Caco-2 (cell line): ENCODE measurements around the gene USP40. TPM values are rescaled to one million over a fixed set of nuclear protein-coding genes. Genes with fewer than 3 reads are reported as not detected.

ENCODE experiments used
- BruUV-seq: library from RNA; stranded (reverse); fragments of 400-500 nt; replicated peaks from 2 replicates; lab custom pipeline; 2021; lab: Mats Ljungman, UMichigan
- CTCF ChIA-PET: fragments of 300-600 bp; sonication (Branson Sonifier 250); formaldehyde crosslinking; loops from one replicate; lab custom pipeline; 2022; ENCODE audit warnings: antibody characterized with exemption; lab: Charles Lee
- POLR2A ChIA-PET: fragments of 300-600 bp; sonication (Branson Sonifier 250); formaldehyde crosslinking; loops from one replicate; lab custom pipeline; 2022; ENCODE audit warnings: antibody characterized with exemption; lab: Charles Lee
- DNase-seq, 2 experiments: peaks; one replicate each; pipeline versions ENCODE4 v3.0.0 to v3.0.0-alpha.2; 2020 to 2022
- H3K27me3 ChIP-seq: replicated peaks from 2 replicates; pipeline ENCODE4 v1.6.0; 2011; ENCODE audit warnings: low read length; ENCODE audit not compliant: control insufficient read depth, insufficient read depth
- H3K36me3 ChIP-seq: 2 replicates; pipeline ENCODE4 v1.5.1; 2011; ENCODE audit warnings: low read length; ENCODE audit not compliant: control insufficient read depth, insufficient read depth
- H3K4me1 ChIP-seq: fragments of 250-450 bp; sonication (Bioruptor Pico); 2 replicates; pipeline ENCODE4 v1.5.1; 2020; ENCODE audit warnings: mild to moderate bottlenecking
- H3K4me3 ChIP-seq: 2 replicates; pipeline ENCODE4 v1.5.1; 2011; ENCODE audit warnings: low read depth, mild to moderate bottlenecking, control low read depth, low read length
- H3K9me3 ChIP-seq: fragments of 250-450 bp; sonication (Bioruptor Pico); 2 replicates; pipeline ENCODE4 v1.5.1; 2020; ENCODE audit warnings: mild to moderate bottlenecking, moderate library complexity
- H3K27ac Mint-ChIP-seq: one replicate; pipeline ENCODE4 v1.8.0; 2022; ENCODE audit warnings: mixed read lengths; ENCODE audit not compliant: unreplicated experiment
- H3K27me3 Mint-ChIP-seq: one replicate; pipeline ENCODE4 v1.8.0; 2022; ENCODE audit warnings: mixed read lengths; ENCODE audit not compliant: insufficient read depth, unreplicated experiment
- H3K36me3 Mint-ChIP-seq: one replicate; pipeline ENCODE4 v1.8.0; 2022; ENCODE audit warnings: mild to moderate bottlenecking, mixed read lengths; ENCODE audit not compliant: insufficient read depth, unreplicated experiment
- H3K4me1 Mint-ChIP-seq: one replicate; pipeline ENCODE4 v1.8.0; 2022; ENCODE audit warnings: low read depth, mixed read lengths; ENCODE audit not compliant: unreplicated experiment
- H3K4me3 Mint-ChIP-seq: one replicate; pipeline ENCODE4 v1.8.0; 2022; ENCODE audit warnings: mild to moderate bottlenecking, moderate library complexity, mixed read lengths; ENCODE audit not compliant: unreplicated experiment
- H3K9me3 Mint-ChIP-seq: one replicate; pipeline ENCODE4 v1.8.0; 2022; ENCODE audit warnings: mixed read lengths; ENCODE audit not compliant: unreplicated experiment
- intact Hi-C: fragments of 100-400 bp; cut with micrococcal nuclease; formaldehyde crosslinking; loops from one replicate; pipeline ENCODE4 v1.10.0; 2022; ENCODE audit not compliant: unreplicated experiment
- total RNA-seq: library from RNA; stranded (reverse); gene quantifications from 2 replicates; pipeline ENCODE4 v1.2.3, GENCODE V29; 2022
- TF ChIP-seq, protein P1 (sequence below), 2 experiments: fragments of 200-600 bp in 1 of 2; IDR thresholded peaks; 1 replicate in 1 of 2; 2 replicates in 1 of 2; pipeline versions ENCODE4 v1.5.1 to v1.8.0; 2011 to 2022; ENCODE audit warnings: antibody characterized with exemption in 1 of 2, control low read depth in 1 of 2, inconsistent platforms in 1 of 2, low read depth in 1 of 2, low read length in 1 of 2, mild to moderate bottlenecking in 1 of 2, moderate library complexity in 1 of 2; ENCODE audit not compliant: insufficient read depth in 1 of 2, severe bottlenecking in 1 of 2, unreplicated experiment in 1 of 2

USP40 gene
- total RNA-seq, 1 experiment from 2014 or later = 27.8 TPM

DNA sequence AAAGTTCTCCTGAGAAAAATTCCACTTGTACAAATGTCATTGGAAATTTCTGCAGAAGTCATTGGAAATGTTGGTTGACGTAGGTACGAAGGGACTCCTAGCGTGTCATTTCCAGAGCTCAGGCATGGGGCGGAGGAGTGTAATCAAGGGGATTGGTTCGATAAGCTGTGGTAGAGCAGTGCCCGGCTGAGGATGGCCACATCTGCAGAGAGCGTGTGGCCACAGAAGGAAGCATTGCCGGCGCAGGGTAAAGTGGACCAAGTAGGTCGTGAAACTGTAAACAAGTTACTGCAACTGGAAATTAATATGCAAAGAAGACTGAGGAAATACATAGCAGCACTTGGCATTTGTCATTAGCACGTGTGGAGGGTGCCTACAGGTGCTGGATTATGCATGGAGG is 110.5 kb downstream of the USP40 start:
- Histone ChIP-seq H3K4me1 (no peaks in the 10 kb centered on the region), H3K4me3 (no peak overlapping the region), H3K9me3 (no peaks in the 10 kb centered on the region), H3K36me3 (no peaks in the 10 kb centered on the region; the same call in 1 of the 2 replicates), H3K27me3 (no peaks in the 10 kb centered on the region)
- intact Hi-C loops = no loop called here
- BruUV-seq = no TSS peak
- CTCF ChIA-PET = no interaction called here
- Mint-ChIP-seq H3K9me3 (no peaks in the 10 kb centered on the region), H3K36me3 (peaks cover 89% of the 10 kb centered on the region), H3K4me3 (no peak overlapping the region), H3K4me1 (no peaks in the 10 kb centered on the region), H3K27ac (no peak overlapping the region), H3K27me3 (no peaks in the 10 kb centered on the region)
- POLR2A ChIA-PET = no interaction called here
- TF ChIP-seq, protein P1, sequence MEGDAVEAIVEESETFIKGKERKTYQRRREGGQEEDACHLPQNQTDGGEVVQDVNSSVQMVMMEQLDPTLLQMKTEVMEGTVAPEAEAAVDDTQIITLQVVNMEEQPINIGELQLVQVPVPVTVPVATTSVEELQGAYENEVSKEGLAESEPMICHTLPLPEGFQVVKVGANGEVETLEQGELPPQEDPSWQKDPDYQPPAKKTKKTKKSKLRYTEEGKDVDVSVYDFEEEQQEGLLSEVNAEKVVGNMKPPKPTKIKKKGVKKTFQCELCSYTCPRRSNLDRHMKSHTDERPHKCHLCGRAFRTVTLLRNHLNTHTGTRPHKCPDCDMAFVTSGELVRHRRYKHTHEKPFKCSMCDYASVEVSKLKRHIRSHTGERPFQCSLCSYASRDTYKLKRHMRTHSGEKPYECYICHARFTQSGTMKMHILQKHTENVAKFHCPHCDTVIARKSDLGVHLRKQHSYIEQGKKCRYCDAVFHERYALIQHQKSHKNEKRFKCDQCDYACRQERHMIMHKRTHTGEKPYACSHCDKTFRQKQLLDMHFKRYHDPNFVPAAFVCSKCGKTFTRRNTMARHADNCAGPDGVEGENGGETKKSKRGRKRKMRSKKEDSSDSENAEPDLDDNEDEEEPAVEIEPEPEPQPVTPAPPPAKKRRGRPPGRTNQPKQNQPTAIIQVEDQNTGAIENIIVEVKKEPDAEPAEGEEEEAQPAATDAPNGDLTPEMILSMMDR (IDR thresholded peaks at IDR 0.05; ENCODE audit: insufficient read depth in 1 of 2, low read depth in 1 of 2, low read length in 1 of 2, severe bottlenecking in 1 of 2, unreplicated experiment in 1 of 2) = no peak
- DNase-seq = no peak

DNA sequence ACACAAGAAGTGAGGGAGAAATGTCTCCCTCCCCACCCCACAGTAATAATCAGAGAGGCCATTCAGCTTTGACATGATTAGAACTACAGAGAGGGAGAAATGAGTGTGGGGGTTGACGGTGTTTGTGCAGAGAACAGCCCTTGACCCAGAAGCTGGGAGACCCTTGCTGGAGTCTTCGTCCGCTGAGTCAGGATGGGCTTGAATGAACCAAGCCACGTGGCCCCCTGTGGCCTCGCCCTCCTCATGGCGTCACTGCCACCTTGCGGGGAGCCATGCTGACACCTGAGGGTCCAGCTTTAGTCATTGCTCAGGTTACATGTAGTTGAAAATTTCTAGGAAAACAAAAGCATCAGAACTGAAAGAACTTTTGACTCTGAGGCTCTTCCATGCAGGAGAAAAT is 111.1 kb downstream of the USP40 start:
- TF ChIP-seq, protein P1 (IDR thresholded peaks at IDR 0.05; ENCODE audit: insufficient read depth in 1 of 2, low read depth in 1 of 2, low read length in 1 of 2, severe bottlenecking in 1 of 2, unreplicated experiment in 1 of 2) = no peak
- Mint-ChIP-seq H3K36me3 (peaks cover 83% of the 10 kb centered on the region), H3K4me3 (no peak overlapping the region), H3K27ac (no peak overlapping the region), H3K4me1 (no peaks in the 10 kb centered on the region), H3K9me3 (no peaks in the 10 kb centered on the region), H3K27me3 (no peaks in the 10 kb centered on the region)
- BruUV-seq = no TSS peak
- intact Hi-C loops = no loop called here
- no peaks in the 10 kb centered on the region; the same call in 1 of the 2 replicates for H3K36me3 ChIP-seq
- ChIA-PET CTCF (no interaction called here), POLR2A (no interaction called here)
- no peaks in the 10 kb centered on the region for H3K4me1 ChIP-seq
- no peak overlapping the region for H3K4me3 ChIP-seq
- DNase-seq = no peak
- no peaks in the 10 kb centered on the region for H3K27me3 ChIP-seq
- no peaks in the 10 kb centered on the region for H3K9me3 ChIP-seq

DNA sequence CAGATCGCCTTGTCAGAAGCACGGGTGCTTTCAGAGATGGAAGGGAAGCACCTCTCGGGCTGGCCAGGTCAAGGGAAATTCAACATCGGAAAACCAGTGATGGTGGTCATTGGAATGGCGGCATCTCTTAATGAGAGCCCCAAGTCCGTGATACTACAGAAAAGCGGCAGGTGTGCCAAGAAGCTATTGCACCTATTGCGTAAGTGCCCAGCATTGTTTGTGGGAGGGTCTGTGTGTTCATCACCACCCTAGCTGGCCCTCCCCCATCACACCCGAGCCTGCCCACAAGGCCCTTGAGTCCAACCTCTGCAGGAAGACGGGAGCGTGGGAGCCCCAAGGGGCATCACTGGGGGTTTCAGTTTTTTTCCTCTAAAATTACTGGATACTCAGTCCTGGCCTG is 111.6 kb downstream of the USP40 start:
- H3K4me3 ChIP-seq = no peak overlapping the region
- ChIA-PET CTCF (no interaction called here), POLR2A (no interaction called here)
- BruUV-seq = no TSS peak
- no peaks in the 10 kb centered on the region for H3K4me1 ChIP-seq
- intact Hi-C loops = no loop called here
- no peaks in the 10 kb centered on the region for H3K9me3 ChIP-seq
- no peaks in the 10 kb centered on the region for H3K27me3 ChIP-seq
- H3K4me1 Mint-ChIP-seq = no peaks in the 10 kb centered on the region
- H3K27me3 Mint-ChIP-seq = no peaks in the 10 kb centered on the region
- no peaks in the 10 kb centered on the region; the same call in 1 of the 2 replicates for H3K36me3 ChIP-seq
- H3K27ac Mint-ChIP-seq = no peak overlapping the region
- H3K4me3 Mint-ChIP-seq = no peak overlapping the region
- peaks cover 81% of the 10 kb centered on the region for H3K36me3 Mint-ChIP-seq
- TF ChIP-seq, protein P1 (IDR thresholded peaks at IDR 0.05; ENCODE audit: insufficient read depth in 1 of 2, low read depth in 1 of 2, low read length in 1 of 2, severe bottlenecking in 1 of 2, unreplicated experiment in 1 of 2) = no peak
- H3K9me3 Mint-ChIP-seq = no peaks in the 10 kb centered on the region
- no peak for DNase-seq
